Heart left ventricle (tissue), 16 donors: ENCODE results near the gene MLLT3. TPM values are rescaled to one million over a fixed set of nuclear protein-coding genes. Genes with fewer than 3 reads are reported as not detected.

Source experiments
- ATAC-seq, 4 donors: fragments of 200-7000 bp; cut with Tn5 transposase; one replicate each; pipeline ENCODE4 v1.9.1; 2020 to 2022; ENCODE audit warnings: moderate library complexity in 4 of 4, mild to moderate bottlenecking in 3 of 4, moderate number of reproducible peaks in 1 of 4
- DNase-seq, 5 donors: peaks; one replicate each; pipeline ENCODE4 v3.0.0-alpha.2; 2020
- H3K27ac ChIP-seq, 12 donors: fragments of 200-600 bp; sonication (generic) in 4 of 12; one replicate each; pipeline versions ENCODE4 v1.5.0 to v1.8.0; 2016 to 2022; ENCODE audit warnings: mild to moderate bottlenecking in 2 of 12
- H3K27me3 ChIP-seq, 9 donors: fragments of 200-600 bp; sonication (generic) in 2 of 9; one replicate each; pipeline versions ENCODE4 v1.5.1 to v1.8.0; 2016 to 2022; ENCODE audit warnings: mild to moderate bottlenecking in 3 of 9
- H3K36me3 ChIP-seq, 9 donors: fragments of 200-600 bp; sonication (generic) in 2 of 9; one replicate each; pipeline versions ENCODE4 v1.5.0 to v1.8.0; 2018 to 2022; ENCODE audit warnings: mild to moderate bottlenecking in 2 of 9
- H3K4me1 ChIP-seq, 12 donors: fragments of 200-600 bp; sonication (generic) in 4 of 12; one replicate each; pipeline versions ENCODE4 v1.5.0 to v1.8.0; 2016 to 2022; ENCODE audit warnings: mild to moderate bottlenecking in 3 of 12
- H3K4me3 ChIP-seq, 12 donors: fragments of 200-600 bp; sonication (generic) in 4 of 12; one replicate each; pipeline versions ENCODE4 v1.5.0 to v1.8.0; 2017 to 2022; ENCODE audit warnings: mild to moderate bottlenecking in 9 of 12, moderate library complexity in 4 of 12
- H3K9me3 ChIP-seq, 12 donors: fragments of 200-600 bp; sonication (generic) in 4 of 12; one replicate each; pipeline versions ENCODE4 v1.5.0 to v1.8.0; 2016 to 2022; ENCODE audit warnings: mild to moderate bottlenecking in 1 of 12
- CTCF ChIP-seq, 12 donors: fragments of 200-600 bp; sonication (generic) in 4 of 12; IDR thresholded peaks; one replicate each; pipeline versions ENCODE4 v1.5.0 to v1.8.0; 2018 to 2022; ENCODE audit warnings: antibody characterized with exemption in 12 of 12, mild to moderate bottlenecking in 5 of 12
- POLR2A ChIP-seq, 2 donors: fragments of 450-650 bp; IDR thresholded peaks; one replicate each; pipeline ENCODE4 v1.6.1; 2017; ENCODE audit warnings: antibody characterized with exemption in 2 of 2, mild to moderate bottlenecking in 2 of 2, moderate library complexity in 2 of 2
- WGBS, 4 donors: extraction: QIAGEN DNeasy Blood & Tissue Kit in 2 of 4; methylation state at CpG; one replicate each; pipeline versions ENCODE4 v1.1.5 to v1.1.7; 2013 to 2018; 5-methylcytosine and 5-hydroxymethylcytosine counted together
- intact Hi-C, 10 donors: fragments of 100-400 bp; cut with DNase I; formaldehyde crosslinking; loops; one replicate each; pipeline versions ENCODE4 v1.11.1 to v1.14.2; 2022
- polyA plus RNA-seq, 2 donors: library from polyadenylated mRNA; stranded (reverse); fragments of 200-250 nt; gene quantifications; one replicate each; pipeline ENCODE4 v1.2.3, GENCODE V29; 2013
- total RNA-seq, 9 donors: library from RNA; depleted of rRNA in 2 of 9; stranded (reverse); fragments of >200 nt in 2 of 9; fragmentation: NEBNext Ultra II Directional in 3 of 9; extraction: Animal tissue kit (Norgen Biotek cat#: 25700) in 3 of 9; gene quantifications; one replicate each; pipeline versions ENCODE4 v1.1.0 to v1.2.4, GENCODE V29; 2016 to 2023
- donor health status: ischemic (EF 13 %, LVEDD 7.1; RV severe dilation, severe dysfunction).
- donor health status: healthy with polysubstance abuse.
- donor health status: DM: no; HTN: yes; CAD: no.
- donor health status: DM: no; HTN: no; CAD: no.
- donor health status: ischemic (EF 25% LVEDD 6.9; RV normal size, moderate dysfunction).
- donor health status: ischemic (EF 25% LVEDD 5.7; RV mildly dilated, moderate dysfunction).
- donor health status: healthy.
- donor health status: DM: yes; HTN: yes; CAD: no.
- donor health status: ischemic (EF 35%, LVEDD 5.7; RV mildly dilated, moderate dysfunction).
- donor health status: nonischemic (EF 11% LVEDD 7.7; RV severe dilation, severe dysfunction).
- donor health status: DM: yes; HTN: yes; CAD: no.
- donor health status: PGD.
- donor health status: ischemic (EF 29% LVEDD 5.4; RV normal size, mild dysfunction).
- donor health status: nonischemic (EF 23%, LVEDD 6.1; RV moderate dilation, normal function).

The MLLT3 gene
- total and polyA plus RNA-seq, 11 donors = 7.5 to 21.0 (median 15.3) TPM

- Histone ChIP-seq H3K4me3 (no peak overlapping the region), H3K27me3 (no peaks in the 10 kb centered on the region), H3K36me3 (no peaks in the 10 kb centered on the region), H3K9me3 (no peaks in the 10 kb centered on the region), H3K27ac (no peak overlapping the region), H3K4me1 (peaks cover 0 to 51% (median 21%) of the 10 kb centered on the region in 12 donors)
- no peak for TF ChIP-seq CTCF (IDR thresholded peaks at IDR 0.05)
- no peak for TF ChIP-seq POLR2A (IDR thresholded peaks at IDR 0.05)
- ATAC-seq (no peak), DNase-seq (no peak)
- intact Hi-C loops = loop anchor here in 3 of 10 donors (5.0 to 10.0 kb wide), 3 partner anchors 64 to 194 kb away; partner anchors contain the start of gene MLLT3 (in 1 of the 3)
Measured at GRCh38 chr9:20551236-20551635, 71.1 kb downstream of the MLLT3 start.

GRCh38 chr9:20550326-20550725, 72.0 kb downstream of the MLLT3 start:
- TF ChIP-seq POLR2A (IDR thresholded peaks at IDR 0.05) = no peak
- no peak for TF ChIP-seq CTCF (IDR thresholded peaks at IDR 0.05)
- intact Hi-C loops = loop anchor here in 3 of 10 donors (5.0 to 10.0 kb wide), 3 partner anchors 64 to 193 kb away; partner anchors contain the start of gene MLLT3 (in 1 of the 3)
- WGBS, 4 donors = 89 to 93% (median 91%) methylated on average over 4 of the region's 4 CpGs
- ATAC-seq (no peak), DNase-seq (no peak)
- Histone ChIP-seq H3K9me3 (no peaks in the 10 kb centered on the region), H3K27ac (no peak overlapping the region), H3K4me3 (no peak overlapping the region), H3K27me3 (no peaks in the 10 kb centered on the region), H3K4me1 (peaks cover 0 to 45% (median 18%) of the 10 kb centered on the region in 12 donors), H3K36me3 (no peaks in the 10 kb centered on the region)

GRCh38 chr9:20549053-20549452, 73.2 kb downstream of the MLLT3 start:
- Histone ChIP-seq H3K9me3 (no peaks in the 10 kb centered on the region), H3K27me3 (no peaks in the 10 kb centered on the region), H3K36me3 (no peaks in the 10 kb centered on the region), H3K4me1 (peaks cover 0 to 40% (median 18%) of the 10 kb centered on the region in 12 donors), H3K27ac (no peak overlapping the region), H3K4me3 (no peak overlapping the region)
- WGBS, 4 donors = 77 to 87% (median 80%) methylated on average over 3 of the region's 3 CpGs
- intact Hi-C loops = loop anchor here in 1 of 10 donors (10.0 kb wide), 1 partner anchor 94 kb away; no protein-coding TSS in a partner anchor
- no peak for TF ChIP-seq POLR2A (IDR thresholded peaks at IDR 0.05)
- TF ChIP-seq CTCF (IDR thresholded peaks at IDR 0.05) = no peak
- no peak for ATAC-seq
- no peak for DNase-seq

- Histone ChIP-seq H3K27me3 (no peaks in the 10 kb centered on the region), H3K27ac (no peak overlapping the region), H3K4me1 (peaks cover 0 to 12% (median 0%) of the 10 kb centered on the region in 12 donors), H3K9me3 (peaks cover 0 to 16% (median 8%) of the 10 kb centered on the region in 12 donors), H3K4me3 (no peak overlapping the region), H3K36me3 (no peaks in the 10 kb centered on the region)
- DNase-seq (no peak), ATAC-seq (no peak)
- no peak for TF ChIP-seq CTCF (IDR thresholded peaks at IDR 0.05)
- no peak for TF ChIP-seq POLR2A (IDR thresholded peaks at IDR 0.05)
- 95 to 99% (median 97%) methylated on average over 3 of the region's 3 CpGs for WGBS, 4 donors
- intact Hi-C loops = loop anchor here in 1 of 10 donors (10.0 kb wide), 1 partner anchor 90 kb away; no protein-coding TSS in a partner anchor
Measured at GRCh38 chr9:20545023-20545622, 77.2 kb downstream of the MLLT3 start.
